ENCODE data around the gene PLXDC2. TPM values are rescaled to one million over a fixed set of nuclear protein-coding genes. Genes with fewer than 3 reads are reported as not detected.
A peak's percentile ranks its signal among the peaks of the same experiment; 100 is the strongest.
"Not testable (repeated sequence)": the region's sequence is repeated elsewhere in the genome, so short reads cannot be mapped to it uniquely, and the experiment has no call there.

PLXDC2 gene
- total RNA-seq (2014; rRNA removed; shearing (Covaris generic)) = 0.33 and 0.69 TPM in 2 replicates

GRCh38 chr10:19816411-19817230 lies at the start of gene PLXDC2:
Gene PLXDC2, plus strand, starts transcription at chr10:19816432.
- peak; percentile 9 for DNase-seq (ENCODE audit: low read depth)

- no peak for DNase-seq (ENCODE audit: low read depth)
These were observed 48.4 kb upstream of the PLXDC2 start for GRCh38 chr10:19767876-19768275.

- not testable (repeated sequence) for DNase-seq (ENCODE audit: low read depth)
These were observed 46.4 kb upstream of the PLXDC2 start for GRCh38 chr10:19769826-19770225.

GRCh38 chr10:19772972-19773371 lies 43.3 kb upstream of the PLXDC2 start:
- DNase-seq (ENCODE audit: low read depth) = no peak

- no peak for DNase-seq (ENCODE audit: low read depth)
These were observed 40.9 kb upstream of the PLXDC2 start for GRCh38 chr10:19775296-19775695.

GRCh38 chr10:19777806-19778205 lies 38.4 kb upstream of the PLXDC2 start:
- DNase-seq (ENCODE audit: low read depth) = no peak

- DNase-seq (ENCODE audit: low read depth) = no peak
These were observed 37.2 kb upstream of the PLXDC2 start for GRCh38 chr10:19778996-19779395.

GRCh38 chr10:19782430-19783089 lies 33.7 kb upstream of the PLXDC2 start:
- no peak for DNase-seq (ENCODE audit: low read depth)

- no peak for DNase-seq (ENCODE audit: low read depth)
These were observed 32.5 kb upstream of the PLXDC2 start for GRCh38 chr10:19783721-19784120.

GRCh38 chr10:19785366-19785765 lies 30.9 kb upstream of the PLXDC2 start:
- no peak for DNase-seq (ENCODE audit: low read depth)

- peak; percentile 6 for DNase-seq (ENCODE audit: low read depth)
These were observed 28.1 kb upstream of the PLXDC2 start for GRCh38 chr10:19788075-19788686.

- no peak for DNase-seq (ENCODE audit: low read depth)
These were observed 27.3 kb upstream of the PLXDC2 start for GRCh38 chr10:19788902-19789301.

- DNase-seq (ENCODE audit: low read depth) = no peak
These were observed 26.6 kb upstream of the PLXDC2 start for GRCh38 chr10:19789607-19790006.

- no peak for DNase-seq (ENCODE audit: low read depth)
These were observed 25.2 kb upstream of the PLXDC2 start for GRCh38 chr10:19791032-19791431.

- DNase-seq (ENCODE audit: low read depth) = no peak
These were observed 20.5 kb upstream of the PLXDC2 start for GRCh38 chr10:19795684-19796083.

- no peak for DNase-seq (ENCODE audit: low read depth)
These were observed 16.1 kb upstream of the PLXDC2 start for GRCh38 chr10:19800161-19800560.

- no peak for DNase-seq (ENCODE audit: low read depth)
These were observed 14.9 kb upstream of the PLXDC2 start for GRCh38 chr10:19801369-19801768.

- no peak for DNase-seq (ENCODE audit: low read depth)
These were observed 12.6 kb upstream of the PLXDC2 start for GRCh38 chr10:19803676-19804075.

- DNase-seq (ENCODE audit: low read depth) = no peak
These were observed 6.8 kb upstream of the PLXDC2 start for GRCh38 chr10:19809481-19809880.

- no peak for DNase-seq (ENCODE audit: low read depth)
These were observed 4.7 kb upstream of the PLXDC2 start for GRCh38 chr10:19811540-19811939.

- no peak for DNase-seq (ENCODE audit: low read depth)
These were observed 3.3 kb upstream of the PLXDC2 start for GRCh38 chr10:19812976-19813375.

- no peak for DNase-seq (ENCODE audit: low read depth)
These were observed 1.0 kb upstream of the PLXDC2 start for GRCh38 chr10:19815036-19815730.
